H1 (cell line): ENCODE data around the gene SS18L1.

ENCODE experiments used
- CBX5 ChIP-seq: fragments of 300-800, 300-1000 bp; sonication (generic); IDR thresholded peaks from 2 replicates; pipeline ENCODE4 v1.7.1; 2016; ENCODE audit warnings: antibody characterized with exemption, low read length, low read depth
- CTCF ChIP-seq, 3 experiments: IDR thresholded peaks; 1 replicate in 2 of 3; 2 replicates in 1 of 3; pipeline versions ENCODE4 v1.5.1 to v1.6.1; 2011; ENCODE audit warnings: low read length in 3 of 3, mild to moderate bottlenecking in 3 of 3, inconsistent platforms in 2 of 3, low read depth in 1 of 3, moderate library complexity in 1 of 3; ENCODE audit not compliant: insufficient read depth in 1 of 3; ENCODE audit errors: control extremely low read depth in 1 of 3
- EP300 ChIP-seq, 2 experiments: IDR thresholded peaks; 1 replicate in 1 of 2; 2 replicates in 1 of 2; pipeline ENCODE4 v1.6.1; 2011 to 2012; ENCODE audit warnings: low read depth in 2 of 2, low read length in 2 of 2, mild to moderate bottlenecking in 2 of 2, borderline replicate concordance in 1 of 2, inconsistent platforms in 1 of 2, moderate library complexity in 1 of 2
- HDAC2 ChIP-seq, 2 experiments: fragments of 300-600 bp in 1 of 2; sonication (generic) in 1 of 2; IDR thresholded peaks; 2 replicates each; pipeline ENCODE4 v1.6.1; 2011 to 2012; ENCODE audit warnings: low read depth in 2 of 2, low read length in 2 of 2, mild to moderate bottlenecking in 2 of 2, moderate library complexity in 2 of 2, borderline replicate concordance in 1 of 2, inconsistent platforms in 1 of 2
- NANOG ChIP-seq: IDR thresholded peaks from 2 replicates; pipeline ENCODE4 v1.6.1; 2011; ENCODE audit warnings: low read length, low read depth, mild to moderate bottlenecking, inconsistent platforms; ENCODE audit not compliant: insufficient read depth, poor library complexity, severe bottlenecking
- RBBP5 ChIP-seq: IDR thresholded peaks from 2 replicates; pipeline ENCODE4 v1.7.1; 2012; ENCODE audit warnings: low read depth, mild to moderate bottlenecking, inconsistent platforms, low read length, moderate library complexity, borderline replicate concordance
- TBP ChIP-seq: IDR thresholded peaks from 2 replicates; pipeline ENCODE4 v1.6.1; 2011; ENCODE audit warnings: low read depth, low read length, improper control_type of control experiment
- USF2 ChIP-seq: IDR thresholded peaks from 2 replicates; pipeline ENCODE4 v1.6.1; 2011; ENCODE audit warnings: low read length, improper control_type of control experiment
- TF ChIP-seq, protein P1 (sequence below): IDR thresholded peaks from 2 replicates; pipeline ENCODE4 v1.6.1; 2011; ENCODE audit warnings: low read depth, mild to moderate bottlenecking, low read length; ENCODE audit not compliant: insufficient read depth
- TF ChIP-seq, protein P2 (sequence below): IDR thresholded peaks from 2 replicates; pipeline ENCODE4 v1.6.1; 2012; ENCODE audit warnings: inconsistent platforms

DNA sequence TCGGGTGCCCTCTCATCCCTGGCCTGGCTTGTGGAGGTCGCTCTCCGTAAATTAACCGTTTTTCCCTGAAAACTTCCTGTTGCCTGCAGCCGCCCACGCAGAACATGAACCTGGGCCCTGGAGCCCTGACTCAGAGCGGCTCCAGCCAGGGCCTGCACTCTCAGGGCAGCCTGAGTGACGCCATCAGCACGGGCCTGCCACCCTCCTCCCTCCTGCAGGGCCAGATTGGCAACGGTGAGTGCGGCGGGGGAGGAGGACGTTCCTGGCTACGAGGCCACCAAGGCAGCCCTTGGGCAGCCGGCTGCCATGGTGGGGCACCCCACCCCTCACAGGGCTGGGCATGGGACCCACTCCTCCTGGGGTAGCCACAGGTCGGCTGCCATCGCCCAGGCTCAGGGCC lies 17.8 kb downstream of the SS18L1 start:
- TF ChIP-seq, protein P1, sequence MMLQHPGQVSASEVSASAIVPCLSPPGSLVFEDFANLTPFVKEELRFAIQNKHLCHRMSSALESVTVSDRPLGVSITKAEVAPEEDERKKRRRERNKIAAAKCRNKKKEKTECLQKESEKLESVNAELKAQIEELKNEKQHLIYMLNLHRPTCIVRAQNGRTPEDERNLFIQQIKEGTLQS = no peak
- TF ChIP-seq HDAC2 (IDR thresholded peaks at IDR 0.05; ENCODE audit: borderline replicate concordance in 1 of 2, low read depth in 2 of 2, low read length in 2 of 2) (no peak), CBX5 (no peak), USF2 (no peak), CTCF (IDR thresholded peaks at IDR 0.05; ENCODE audit: control extremely low read depth in 1 of 3, insufficient read depth in 1 of 3, low read depth in 1 of 3, low read length in 3 of 3) (no peak), RBBP5 (no peak), EP300 (IDR thresholded peaks at IDR 0.05; ENCODE audit: borderline replicate concordance in 1 of 2, low read depth in 2 of 2, low read length in 2 of 2) (no peak), NANOG (no peak), TBP (no peak)
- TF ChIP-seq, protein P2, sequence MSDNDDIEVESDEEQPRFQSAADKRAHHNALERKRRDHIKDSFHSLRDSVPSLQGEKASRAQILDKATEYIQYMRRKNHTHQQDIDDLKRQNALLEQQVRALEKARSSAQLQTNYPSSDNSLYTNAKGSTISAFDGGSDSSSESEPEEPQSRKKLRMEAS = no peak
